RKO (cell line): ENCODE measurements around the gene TMEM138.

Source experiments
- DNase-seq: peaks from one replicate; pipeline ENCODE4 v3.0.0-alpha.2; 2016; ENCODE audit warnings: low spot score

The TMEM138 gene

GRCh38 chr11:61361741-61362541 lies at the start of gene TMEM138, which contains the start of gene CYB561A3:
Gene TMEM138, plus strand, starts transcription at chr11:61362374. Its CDS starts 2,017 bp downstream, at chr11:61364391.
Gene CYB561A3, minus strand, starts transcription at chr11:61361882. Its CDS starts 5,169 bp downstream, at chr11:61356713.
- peak; percentile 97 for DNase-seq

- no peak for DNase-seq
Observed at GRCh38 chr11:61315260-61315659, 46.9 kb upstream of the TMEM138 start.

GRCh38 chr11:61325649-61326414 lies 36.3 kb upstream of the TMEM138 start:
- DNase-seq: no peak

GRCh38 chr11:61327669-61328071 lies 34.5 kb upstream of the TMEM138 start:
- DNase-seq: no peak

GRCh38 chr11:61328351-61328750 lies 33.8 kb upstream of the TMEM138 start:
- DNase-seq: no peak

GRCh38 chr11:61329871-61330270 lies 32.3 kb upstream of the TMEM138 start:
- DNase-seq: no peak

- DNase-seq: peak; percentile 27
Observed at GRCh38 chr11:61331651-61332050, 30.5 kb upstream of the TMEM138 start.

GRCh38 chr11:61332281-61332796 lies 29.8 kb upstream of the TMEM138 start:
- DNase-seq: peak; percentile 23

- DNase-seq: peak; percentile 93
Observed at GRCh38 chr11:61332797-61333549, 29.2 kb upstream of the TMEM138 start, which contains the start of the genes DDB1 and TKFC. Gene DDB1, minus strand, starts transcription at chr11:61333105. Its CDS starts 137 bp downstream, at chr11:61332968. Gene TKFC, plus strand, starts transcription at chr11:61333228. Its CDS starts 1,501 bp downstream, at chr11:61334729.

- DNase-seq: peak; percentile 43
Observed at GRCh38 chr11:61333550-61334433, 28.4 kb upstream of the TMEM138 start.

- peak; percentile 66 for DNase-seq
Observed at GRCh38 chr11:61334434-61335354, 27.5 kb upstream of the TMEM138 start.

- DNase-seq: no peak
Observed at GRCh38 chr11:61335355-61335710, 26.8 kb upstream of the TMEM138 start.

- DNase-seq: peak; percentile 72
Observed at GRCh38 chr11:61336171-61336935, 25.8 kb upstream of the TMEM138 start.

- DNase-seq: no peak
Observed at GRCh38 chr11:61337706-61338470, 24.3 kb upstream of the TMEM138 start.

GRCh38 chr11:61338783-61339489 lies 23.2 kb upstream of the TMEM138 start:
- no peak for DNase-seq

GRCh38 chr11:61339490-61339878 lies 22.7 kb upstream of the TMEM138 start:
- no peak for DNase-seq

GRCh38 chr11:61340979-61341378 lies 21.2 kb upstream of the TMEM138 start:
- no peak for DNase-seq

- no peak for DNase-seq
Observed at GRCh38 chr11:61341706-61342105, 20.5 kb upstream of the TMEM138 start.
